NCI-H345 (cell line): Measurements from ENCODE around the gene LOXL3.
"Not testable (repeated sequence)": the region's sequence is repeated elsewhere in the genome, so short reads cannot be mapped to it uniquely, and the experiment has no call there.

ENCODE experiments used
- DNase-seq: peaks from one replicate; lab custom pipeline; 2025; lab: John Stamatoyannopoulos, UW

LOXL3 gene

DNA sequence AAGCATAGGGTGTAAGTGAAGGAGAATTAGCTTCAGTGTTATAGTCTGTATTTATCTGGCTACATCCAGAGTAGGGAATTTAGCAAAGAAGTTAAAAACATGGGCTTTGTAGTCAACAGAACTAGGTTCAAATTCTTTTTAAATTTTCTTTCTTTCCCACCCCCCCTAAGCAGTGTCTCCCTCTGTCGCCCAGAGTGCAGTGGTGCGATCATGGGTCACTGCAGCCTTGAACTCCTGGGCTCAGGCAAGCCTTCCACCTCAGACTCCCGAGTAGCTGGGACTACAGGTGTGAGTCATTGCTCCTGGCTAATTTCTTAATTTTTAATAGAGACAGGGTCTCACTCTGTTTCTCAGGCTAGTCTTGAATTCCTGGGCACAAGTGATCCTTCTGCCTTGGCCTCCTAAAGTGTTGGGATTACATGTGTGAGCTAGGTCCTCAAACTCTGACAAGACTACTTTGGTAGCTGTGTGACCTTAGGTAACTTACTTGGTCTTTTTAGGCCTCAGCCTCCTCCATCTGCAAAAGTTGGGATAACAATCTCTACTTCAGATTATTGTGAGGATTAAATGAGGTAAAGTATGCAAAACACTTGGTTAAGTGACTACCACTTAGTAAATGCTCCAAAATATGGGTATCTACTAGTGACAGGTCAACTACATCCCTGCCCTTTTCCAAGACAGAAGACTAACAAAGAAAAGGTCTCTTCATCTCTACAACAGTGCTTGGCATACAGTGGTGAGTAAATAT is 18.6 kb upstream of the LOXL3 start:
- DNase-seq: no peak

GRCh38 chr2:74571058-74571457 is 17.3 kb upstream of the LOXL3 start:
- DNase-seq: no peak

- no peak for DNase-seq
These were observed 15.9 kb upstream of the LOXL3 start for GRCh38 chr2:74569686-74570085.

DNA sequence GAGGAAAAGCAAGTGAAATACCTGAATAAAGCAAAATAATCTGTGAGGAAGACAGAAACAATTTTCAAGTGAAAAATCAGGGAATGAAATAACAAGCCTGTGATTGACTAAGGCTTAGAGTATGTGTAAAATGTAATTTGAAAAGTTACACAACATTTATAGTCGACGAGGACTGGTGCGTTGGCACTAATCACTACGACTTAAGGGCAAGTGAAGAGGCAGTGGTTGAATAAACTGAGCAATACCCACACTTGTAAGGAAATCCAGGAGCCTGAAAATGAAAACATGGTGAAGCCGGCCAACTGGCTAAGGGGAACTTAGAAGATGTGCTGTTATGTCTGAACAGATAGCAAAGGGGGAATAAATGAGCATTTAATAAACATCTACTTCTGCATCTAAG is 14.1 kb upstream of the LOXL3 start:
- no peak for DNase-seq

DNA sequence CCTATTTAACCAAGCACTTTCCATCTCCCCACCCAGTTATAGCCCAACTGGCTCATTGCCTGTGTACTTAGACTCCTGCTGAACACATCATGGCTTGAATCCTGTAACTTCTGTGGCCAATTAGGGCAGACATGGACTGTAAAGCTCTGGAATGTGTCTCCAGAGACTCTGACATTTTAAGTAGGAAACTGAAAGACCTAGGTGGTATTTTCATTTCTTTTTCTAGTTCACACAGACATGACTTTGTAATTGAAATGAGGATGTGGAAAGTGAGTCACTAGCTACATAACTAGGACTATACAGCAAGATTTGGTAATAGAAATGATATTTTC is 13.0 kb upstream of the LOXL3 start:
- DNase-seq: no peak

DNA sequence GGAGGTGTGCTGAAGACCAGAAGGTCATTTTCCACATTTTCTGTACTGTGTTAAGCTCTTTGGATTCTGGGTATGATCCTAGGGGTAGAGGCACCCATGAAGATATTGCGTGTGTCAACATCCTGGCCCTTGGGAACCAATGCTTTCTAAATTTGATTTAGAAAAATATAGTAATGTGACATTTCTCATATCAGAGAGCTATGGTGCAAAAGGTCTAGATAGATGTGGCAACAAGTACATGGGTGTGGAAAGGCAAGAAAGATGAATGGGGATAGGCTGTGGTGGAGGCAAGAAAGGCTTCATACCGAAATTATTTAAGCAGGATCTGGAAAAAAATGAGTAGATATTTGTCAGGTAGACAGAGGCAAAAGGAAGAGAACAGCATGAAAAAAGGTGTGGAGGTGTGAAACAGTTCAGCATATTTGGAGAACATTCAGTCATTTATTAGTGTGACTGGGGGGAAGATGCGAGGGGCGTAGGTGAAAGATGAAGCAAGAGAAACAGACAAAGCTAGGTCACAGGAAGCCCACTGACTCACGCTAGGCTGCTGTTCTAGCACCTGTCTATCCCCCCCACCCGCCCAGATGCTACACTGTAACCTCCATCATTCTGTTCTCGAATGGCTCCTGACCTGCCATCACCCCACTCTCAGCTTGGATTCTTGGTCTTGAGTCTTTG is 12.5 kb upstream of the LOXL3 start:
- DNase-seq: no peak

DNA sequence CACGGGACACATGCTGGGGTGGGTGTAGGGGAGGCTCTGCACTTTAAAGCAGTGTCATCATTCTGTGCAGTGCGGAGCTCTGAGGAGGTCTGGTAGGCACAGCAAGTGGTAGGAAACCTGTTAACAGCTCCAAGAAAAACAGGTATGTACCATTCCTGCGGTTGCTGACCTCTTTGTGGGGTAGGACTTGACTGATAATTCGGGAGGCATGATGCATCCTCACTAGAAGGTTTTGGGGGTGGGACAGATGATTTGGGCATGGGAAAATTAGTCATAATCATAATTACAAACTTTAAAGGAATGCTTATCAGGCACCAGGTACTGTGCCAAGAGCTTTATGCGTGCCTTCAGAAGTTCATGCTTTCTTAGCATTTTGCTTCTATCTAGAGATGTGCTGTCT is 10.5 kb upstream of the LOXL3 start:
- no peak for DNase-seq

- DNase-seq: no peak
These were observed 8.5 kb upstream of the LOXL3 start for GRCh38 chr2:74562126-74562775.

GRCh38 chr2:74561022-74561421 is 7.3 kb upstream of the LOXL3 start:
- not testable (repeated sequence) for DNase-seq

GRCh38 chr2:74560591-74560990 is 6.8 kb upstream of the LOXL3 start:
- no peak for DNase-seq

GRCh38 chr2:74559912-74560311 is 6.2 kb upstream of the LOXL3 start:
- DNase-seq: no peak

DNA sequence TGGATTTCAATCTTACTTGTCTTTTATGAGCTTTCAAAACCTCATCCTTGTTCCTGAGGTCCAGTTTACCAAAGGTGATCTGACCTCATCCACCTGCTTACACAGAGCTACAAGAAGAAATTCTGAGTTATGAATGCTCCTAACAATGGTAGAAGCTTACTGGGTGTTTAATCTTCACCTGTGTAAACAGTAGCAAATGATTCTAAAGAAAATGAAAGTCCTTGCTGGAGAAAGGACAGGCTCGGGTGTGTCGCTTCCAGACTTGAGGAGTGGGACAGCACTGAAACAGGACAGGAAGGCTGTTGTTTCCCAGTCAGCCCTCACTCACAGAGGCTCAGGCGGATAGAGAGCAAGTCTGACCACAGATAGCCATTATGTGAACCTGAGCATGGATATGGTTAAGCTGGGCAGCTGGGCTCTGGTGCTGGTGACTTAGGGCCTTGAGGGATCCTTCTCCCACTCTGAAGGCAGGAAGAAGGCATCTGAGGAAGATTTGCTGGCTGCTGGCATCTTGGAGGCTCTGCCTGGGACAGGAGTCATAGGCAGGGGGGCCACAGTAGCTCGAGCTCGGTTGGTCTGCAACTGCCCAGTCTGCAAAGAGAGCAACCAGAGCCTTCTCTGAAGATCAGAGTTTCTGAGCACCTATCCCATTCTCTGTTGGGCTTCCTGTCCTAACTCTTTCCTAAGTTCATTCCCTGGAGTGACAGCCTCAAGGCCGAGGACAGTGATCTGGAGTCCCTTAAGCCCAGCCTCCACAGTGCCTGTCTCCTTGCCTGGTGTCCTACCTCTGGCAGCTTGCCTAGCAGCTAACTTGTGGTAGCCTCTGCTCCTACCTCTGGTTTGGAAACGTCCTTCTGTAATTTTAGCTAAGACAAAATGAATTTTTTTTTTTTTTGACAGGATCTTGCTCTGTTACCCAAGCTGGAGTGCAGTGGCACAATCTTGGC is 4.8 kb upstream of the LOXL3 start:
- no peak for DNase-seq

GRCh38 chr2:74556831-74557370 is 3.2 kb upstream of the LOXL3 start:
- no peak for DNase-seq

DNA sequence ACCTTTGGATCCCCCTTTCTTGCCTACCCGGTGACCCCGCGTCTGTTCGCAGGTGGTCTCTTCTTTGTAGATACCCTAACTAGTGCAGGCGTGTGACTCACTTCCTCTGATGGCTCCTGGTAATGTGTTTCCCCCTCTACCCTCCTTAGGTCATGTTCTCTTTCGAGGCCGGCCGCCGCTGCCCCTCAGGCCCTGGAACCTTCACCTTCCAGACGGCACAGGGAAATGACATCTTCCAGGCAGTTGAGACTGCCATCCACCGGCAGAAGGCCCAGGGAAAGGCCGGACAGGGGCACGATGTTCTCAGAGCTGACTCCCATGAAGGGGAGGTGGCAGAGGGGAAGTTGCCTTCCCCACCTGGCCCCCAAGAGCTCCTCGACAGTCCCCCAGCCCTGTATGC is 2.4 kb upstream of the LOXL3 start:
- no peak for DNase-seq

- DNase-seq: no peak
These were observed 1.9 kb upstream of the LOXL3 start for GRCh38 chr2:74555610-74556103.

GRCh38 chr2:74554820-74555531 is 1.2 kb upstream of the LOXL3 start:
- no peak for DNase-seq

DNA sequence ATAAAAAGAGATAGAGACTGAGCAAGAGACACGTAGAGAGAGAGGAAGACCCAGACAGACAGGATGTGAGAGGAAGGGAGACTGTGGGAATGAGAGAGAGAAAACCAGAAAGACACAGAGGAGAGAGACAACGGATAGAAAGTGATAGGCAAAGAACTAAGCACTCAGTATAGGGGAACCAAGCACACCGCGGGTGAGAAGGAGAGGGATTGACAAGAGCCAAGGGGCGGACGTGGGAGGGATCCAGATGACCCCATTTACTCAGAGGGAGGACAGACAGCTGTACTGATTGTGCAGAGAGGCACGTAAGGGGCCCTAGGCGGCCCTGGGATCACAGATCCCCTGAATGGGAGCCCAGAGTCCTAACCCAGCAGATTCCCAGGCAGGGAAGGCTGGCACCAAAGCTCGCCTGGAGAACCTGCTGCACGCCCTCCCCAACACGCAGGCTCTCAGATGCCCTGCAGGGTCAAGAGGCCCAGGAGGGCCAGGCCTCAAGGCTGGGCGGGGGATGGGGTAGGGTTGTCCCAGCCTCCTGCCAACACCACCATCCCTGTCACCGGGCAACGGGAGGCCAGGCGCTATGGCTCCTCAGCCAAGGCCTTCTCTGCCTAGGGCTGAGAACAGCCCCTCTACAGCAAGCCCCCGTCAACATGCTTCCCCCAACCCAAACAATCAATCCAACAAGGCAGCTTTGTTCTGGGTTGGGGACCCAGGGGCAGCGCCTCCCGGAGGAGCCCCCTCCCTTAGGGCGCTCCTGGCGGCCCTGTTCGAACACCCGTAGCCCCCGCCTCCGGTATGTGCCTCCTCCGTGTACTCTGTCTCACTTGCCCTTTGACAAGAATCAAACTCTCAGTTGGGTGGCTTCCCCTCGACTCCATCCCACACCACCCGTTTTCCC is 579 bp downstream of the LOXL3 start:
- DNase-seq: no peak

- no peak for DNase-seq
These were observed 1.5 kb downstream of the LOXL3 start for GRCh38 chr2:74551942-74552913.

DNA sequence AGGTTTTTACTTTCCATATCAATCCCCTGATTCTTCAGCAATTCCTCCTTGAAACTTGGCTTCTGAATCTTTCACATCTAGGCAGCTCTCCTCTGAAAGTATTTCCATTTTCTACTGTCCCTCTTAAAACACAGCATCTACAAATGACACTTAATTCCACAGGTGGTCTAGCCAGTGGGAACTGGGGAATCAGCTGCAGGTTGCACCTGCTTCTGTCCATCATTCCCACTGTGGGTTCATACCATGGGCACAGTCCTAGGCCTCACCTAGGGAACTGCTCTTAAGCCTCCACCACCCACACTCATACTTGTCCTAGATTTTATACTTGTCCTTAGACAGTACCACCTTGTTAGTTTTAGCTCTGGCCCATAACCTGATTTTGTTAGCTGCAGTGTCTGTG is 2.2 kb downstream of the LOXL3 start:
- DNase-seq: no peak
